Fibroblast of the conjunctiva (primary cell): Measurements from ENCODE around the gene GFAP.

ENCODE experiments used
- DNase-seq: peaks from one replicate; pipeline ENCODE4 v3.0.0-alpha.2; 2010; ENCODE audit warnings: low read depth

GFAP gene

DNA sequence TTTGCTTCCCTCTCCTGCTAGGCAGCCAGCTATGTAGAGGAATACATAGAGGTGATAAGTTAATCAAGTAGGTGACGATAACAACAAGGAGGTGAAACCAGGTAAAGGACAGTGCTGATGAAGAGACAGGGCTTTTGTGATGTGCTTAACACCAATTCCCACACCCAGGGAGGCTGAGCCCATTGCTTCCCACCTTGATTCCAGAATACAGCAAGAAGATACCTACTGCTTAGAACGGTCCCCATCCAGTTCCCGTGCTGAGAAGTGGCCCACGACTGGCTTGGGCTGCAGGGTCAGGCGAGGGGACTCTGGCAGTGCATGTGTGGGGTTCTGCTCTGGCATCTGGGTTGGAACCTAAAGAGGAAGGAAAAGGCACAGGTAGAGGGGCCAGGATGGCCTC is 16.1 kb upstream of the GFAP start:
- no peak for DNase-seq

DNA sequence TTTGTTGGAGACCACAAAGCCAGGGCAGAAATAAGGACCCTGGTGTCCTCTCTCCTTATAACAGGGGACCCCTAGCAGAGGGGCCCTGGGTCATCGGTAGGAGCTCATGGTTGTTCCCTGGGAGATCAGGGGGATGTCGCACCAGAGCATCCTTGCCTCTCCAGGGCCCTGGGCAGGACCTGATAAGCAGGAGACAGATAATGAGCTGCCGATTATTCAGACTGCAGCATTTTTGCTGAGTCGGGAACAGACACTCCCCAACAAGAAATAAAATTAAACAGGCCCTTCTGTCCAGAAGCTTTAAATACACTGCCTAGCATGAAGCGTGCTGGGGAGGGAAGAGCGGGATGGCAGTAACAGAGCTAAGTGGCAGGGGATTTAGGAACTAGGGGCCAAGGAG is 15.4 kb upstream of the GFAP start:
- no peak for DNase-seq

DNA sequence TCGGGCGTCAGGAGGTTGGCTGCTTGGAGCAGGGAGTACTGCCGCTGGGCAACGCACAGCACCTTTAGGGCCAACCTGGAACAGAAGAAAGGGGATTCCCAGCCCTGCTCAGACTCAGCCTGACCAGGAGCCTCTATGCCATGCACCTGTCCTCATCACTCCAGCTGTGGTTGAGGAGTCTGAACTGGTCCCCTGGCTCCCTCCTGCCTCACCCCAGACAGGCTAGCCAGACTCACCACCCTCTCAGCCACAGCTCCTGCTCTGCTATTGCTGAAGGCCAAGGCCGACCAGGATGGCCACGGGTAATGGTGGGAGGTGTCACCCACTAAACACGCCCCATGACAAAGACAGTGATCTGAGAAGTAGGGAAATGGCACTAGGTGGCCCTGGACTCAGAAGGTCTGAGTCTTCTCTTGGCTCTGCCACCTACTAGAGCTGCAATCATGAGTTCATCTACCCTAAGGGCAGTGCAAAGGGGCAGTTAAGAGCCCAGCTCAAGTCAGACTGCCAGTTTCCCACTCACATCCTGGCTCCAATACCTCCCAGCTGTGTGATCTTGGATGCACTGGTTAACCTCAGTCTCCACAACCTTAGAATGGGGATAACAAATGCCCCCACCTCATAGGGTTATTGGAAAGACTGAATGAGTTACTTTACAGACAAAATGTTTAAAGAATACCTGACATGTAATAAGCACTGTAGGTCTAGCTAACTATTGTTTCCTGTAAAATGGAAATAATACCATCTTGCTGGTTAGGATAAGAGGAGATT is 13.8 kb upstream of the GFAP start:
- no peak for DNase-seq

GRCh38 chr17:44928136-44928535 is 12.8 kb upstream of the GFAP start:
- no peak for DNase-seq

DNA sequence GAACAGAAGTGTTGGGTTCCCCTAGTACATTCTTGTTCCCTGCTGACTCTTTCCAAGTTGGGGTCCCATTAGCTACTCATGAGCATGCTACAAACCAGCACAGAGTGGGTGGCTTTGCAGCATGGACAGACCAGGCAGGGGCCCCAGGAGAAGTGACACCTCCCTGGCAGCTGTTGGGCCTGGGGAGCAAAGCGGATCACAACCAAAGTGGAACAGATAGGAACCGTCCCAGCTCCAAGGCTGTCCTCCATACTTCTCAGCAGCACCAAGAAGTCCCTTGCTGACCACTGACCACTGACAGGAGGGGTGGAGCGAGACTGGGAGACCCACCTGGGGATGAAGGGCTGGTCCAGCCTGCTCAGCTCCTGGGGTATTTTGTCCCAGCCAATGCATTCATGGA is 12.4 kb upstream of the GFAP start:
- DNase-seq, result no peak

- no peak for DNase-seq
Measured at GRCh38 chr17:44926821-44927525, 11.7 kb upstream of the GFAP start.

DNA sequence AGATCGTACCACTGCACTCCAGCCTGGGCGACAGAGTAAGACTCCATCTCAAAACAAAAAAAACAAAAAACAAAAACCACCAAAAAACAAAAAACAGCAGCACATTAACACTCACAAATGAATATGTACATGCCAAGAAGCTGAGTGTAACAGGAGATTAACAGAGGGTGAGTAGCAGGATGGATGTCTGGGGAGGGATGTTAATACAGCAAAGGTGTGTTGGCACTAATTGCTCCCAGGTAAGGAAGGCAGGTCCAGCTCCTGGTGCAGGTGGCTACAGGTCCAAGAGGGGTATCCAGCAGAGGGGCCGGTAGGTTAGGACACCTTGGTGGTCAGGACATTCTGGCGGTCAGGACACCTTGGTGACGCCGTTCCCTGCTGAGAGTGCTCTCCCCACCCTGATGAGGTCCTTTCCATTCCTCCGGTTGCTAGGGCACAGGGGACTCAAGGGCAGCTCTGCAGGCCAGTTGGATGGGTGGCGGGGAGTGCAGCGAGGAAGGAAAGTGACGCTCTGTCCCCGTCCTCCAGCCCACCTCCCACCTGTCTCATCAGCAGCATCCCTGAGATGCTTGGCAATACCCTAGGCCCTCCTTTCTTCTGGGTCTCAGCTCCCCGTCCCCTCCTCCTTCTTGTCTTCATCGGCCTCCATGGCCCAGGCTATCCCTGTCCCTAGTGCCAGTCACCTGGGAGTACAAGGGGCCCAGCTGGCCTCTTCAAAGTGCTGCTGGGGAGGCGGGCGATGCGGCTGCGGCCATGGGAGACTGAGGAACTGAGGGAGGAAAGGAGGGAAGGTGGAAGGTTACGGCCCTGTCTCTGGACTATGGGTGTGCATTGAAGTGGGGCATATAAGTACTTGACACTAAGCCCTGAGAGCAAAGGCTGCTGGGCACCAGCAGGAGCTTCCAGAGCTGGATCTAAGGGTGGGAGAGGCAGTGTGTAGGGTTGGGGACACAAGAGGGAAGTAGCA is 10.7 kb upstream of the GFAP start:
- DNase-seq, result no peak

- DNase-seq, result no peak
Measured at GRCh38 chr17:44924107-44924544, 8.8 kb upstream of the GFAP start.

GRCh38 chr17:44922746-44923470 is 7.6 kb upstream of the GFAP start:
- DNase-seq, result no peak

GRCh38 chr17:44922136-44922535 is 6.8 kb upstream of the GFAP start:
- DNase-seq, result no peak

DNA sequence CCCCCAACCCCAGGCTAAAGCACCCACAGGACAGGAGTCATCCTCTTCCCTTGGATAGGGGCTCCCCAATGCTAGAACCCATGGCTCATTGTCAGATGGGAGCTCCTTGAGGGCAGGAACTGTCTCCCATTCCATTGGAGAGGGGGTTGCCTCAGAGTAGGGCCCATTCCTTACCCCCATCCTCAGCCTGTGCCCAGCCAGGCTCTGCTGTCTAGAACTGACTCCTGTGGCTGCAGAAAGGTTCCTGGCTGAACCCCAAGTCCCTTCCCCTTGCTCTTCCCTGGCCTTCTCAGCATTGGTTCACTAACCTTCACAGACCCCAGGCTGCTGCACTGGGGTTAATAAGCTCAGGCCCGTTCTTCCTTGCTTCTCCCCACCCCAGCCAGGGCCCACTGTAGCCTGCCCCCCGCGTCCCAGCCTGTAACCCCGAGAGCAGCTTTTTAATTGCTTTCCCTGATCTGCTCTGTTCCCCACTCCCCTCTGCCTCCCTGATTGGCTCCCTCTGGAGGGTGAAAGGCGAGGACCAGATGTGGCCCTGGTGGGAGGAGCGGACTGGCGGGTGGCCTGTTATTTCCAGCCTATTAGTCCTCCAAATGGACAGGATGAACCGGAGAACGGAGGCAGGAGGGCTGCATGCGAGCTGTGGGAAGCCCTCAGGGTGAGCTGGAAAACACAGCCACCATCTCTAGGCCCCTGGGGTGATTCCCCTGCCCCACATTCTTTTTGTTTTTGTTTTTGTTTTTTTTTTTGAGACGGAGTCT is 6.0 kb upstream of the GFAP start:
- no peak for DNase-seq

DNA sequence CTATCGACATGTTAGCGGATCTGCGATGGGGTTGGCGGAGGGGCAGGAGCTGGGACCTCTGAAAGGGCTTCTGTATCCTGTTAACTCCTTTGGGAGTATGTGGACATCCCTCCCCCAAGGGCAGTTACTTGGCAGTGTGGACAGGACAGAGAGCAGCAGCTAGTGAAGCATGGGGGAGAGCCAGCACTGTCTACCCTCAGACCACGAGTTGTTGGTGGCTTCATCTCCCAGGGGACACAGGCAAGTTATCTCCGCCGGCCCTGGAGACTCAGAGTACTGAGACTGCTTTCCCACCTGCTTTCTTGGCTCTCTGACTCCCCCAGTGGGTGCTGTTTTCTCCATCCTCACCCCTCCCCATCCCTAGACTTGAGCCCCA is 5.3 kb upstream of the GFAP start:
- DNase-seq, result no peak

DNA sequence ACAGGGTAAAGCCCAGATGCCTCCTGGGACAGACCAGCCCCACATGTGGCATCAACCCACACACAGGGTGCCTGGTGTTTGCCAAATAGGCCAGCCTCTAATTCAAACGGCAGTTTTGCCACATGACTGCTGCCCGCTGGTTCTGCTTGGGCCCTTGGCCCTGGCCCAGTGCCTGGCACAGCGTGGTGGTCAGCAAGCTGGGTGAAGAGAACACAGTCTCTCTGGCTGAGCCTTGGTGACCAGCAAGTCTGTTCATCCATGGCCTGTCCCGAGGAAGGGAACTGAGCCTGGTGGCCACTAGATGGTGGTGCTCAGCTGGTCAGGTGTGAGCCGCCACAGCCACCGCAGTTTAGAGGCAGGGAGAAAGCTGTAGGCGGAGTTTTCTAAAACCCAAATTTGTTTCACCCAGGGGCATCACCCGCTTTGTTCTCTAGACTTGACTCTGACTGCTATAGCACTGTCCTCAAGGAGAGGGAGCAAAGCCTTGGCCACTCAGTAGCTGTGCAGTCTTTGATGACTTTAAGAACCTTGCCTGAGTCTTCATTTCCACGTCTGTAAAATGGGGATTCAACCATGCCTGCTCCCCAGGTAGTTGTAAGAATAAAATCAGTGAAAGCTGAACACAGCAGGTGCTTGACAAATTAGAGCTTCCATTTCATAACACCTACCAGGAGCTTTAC is 4.7 kb upstream of the GFAP start:
- DNase-seq, result peak; percentile 78

DNA sequence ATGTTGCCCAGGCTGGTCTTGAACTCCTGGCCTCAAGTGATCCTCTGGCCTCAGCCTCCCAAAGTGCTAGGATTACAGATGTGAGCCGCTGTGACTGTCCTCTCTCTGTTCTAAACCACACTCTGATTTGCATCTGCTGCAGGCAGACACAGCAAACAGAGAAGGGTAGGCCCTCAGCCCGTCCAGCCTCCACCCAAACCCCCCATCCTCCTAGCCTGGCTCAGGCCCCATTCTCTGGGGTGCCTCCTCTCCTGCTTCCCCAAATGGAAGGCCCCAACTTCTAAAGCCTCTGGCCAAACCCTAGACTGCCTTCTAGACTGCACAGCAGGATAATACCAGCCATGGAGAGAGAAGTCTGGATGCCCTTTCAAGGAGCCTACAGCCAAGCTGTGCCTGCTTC is 4.1 kb upstream of the GFAP start:
- no peak for DNase-seq

- DNase-seq, result no peak
Measured at GRCh38 chr17:44918006-44918405, 2.7 kb upstream of the GFAP start.

GRCh38 chr17:44917456-44917855 is 2.2 kb upstream of the GFAP start:
- DNase-seq, result no peak

DNA sequence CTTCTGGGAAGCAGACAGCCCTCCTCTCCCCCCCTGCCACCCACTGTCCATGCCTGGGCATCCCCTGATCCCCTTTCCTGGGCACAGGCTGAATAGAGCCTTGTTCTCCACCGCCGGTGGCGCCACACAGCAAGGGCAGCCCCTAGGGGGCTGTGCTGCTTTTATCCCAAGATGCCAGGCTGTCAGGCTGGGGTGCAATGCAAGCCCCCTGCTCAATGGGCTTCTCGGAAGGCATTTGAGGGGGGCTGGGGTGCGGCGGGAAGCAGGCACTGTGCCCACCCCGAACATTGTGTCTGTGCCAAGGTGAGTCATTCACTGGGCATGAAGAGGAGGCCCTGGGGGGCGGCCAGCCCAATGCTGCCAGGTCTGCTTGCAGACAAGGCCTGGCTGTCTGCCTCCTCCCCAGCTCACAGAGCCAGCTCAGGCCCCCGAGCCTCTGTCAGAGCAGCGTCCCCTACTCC is 1.5 kb upstream of the GFAP start:
- peak; percentile 57 for DNase-seq

GRCh38 chr17:44915862-44916780 is 821 bp upstream of the GFAP start:
- no peak for DNase-seq

DNA sequence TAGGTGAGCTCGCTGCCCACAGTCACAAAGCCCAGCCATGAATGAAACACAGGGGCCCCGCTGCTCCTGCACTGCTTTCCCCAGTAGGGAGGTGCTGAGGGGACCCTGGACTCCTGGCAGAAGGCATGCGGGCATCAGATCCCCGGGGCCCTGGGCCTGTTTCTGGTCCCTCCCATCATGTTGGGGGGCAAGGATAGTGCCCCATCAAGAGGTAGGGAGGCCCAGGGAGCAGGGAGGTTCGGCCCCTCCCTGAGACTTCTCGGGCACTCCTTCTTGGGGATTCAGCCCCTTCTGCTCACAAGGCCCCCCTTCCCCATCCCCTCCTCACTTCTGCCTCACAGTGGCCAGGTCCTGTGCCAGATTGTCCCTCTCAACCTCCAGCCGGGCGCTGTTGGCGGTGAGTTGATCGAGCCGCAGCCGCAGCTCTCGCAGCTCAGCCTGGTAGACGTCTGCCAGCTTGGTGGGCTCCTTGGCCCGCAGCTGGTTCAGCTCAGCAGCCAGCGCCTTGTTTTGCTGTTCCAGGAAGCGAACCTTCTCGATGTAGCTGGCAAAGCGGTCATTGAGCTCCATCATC is 515 bp downstream of the GFAP start:
- DNase-seq, result no peak
